Body of pancreas (tissue), 4 donors: ENCODE results near the gene CYP4F12. TPM values are rescaled to one million over a fixed set of nuclear protein-coding genes. Genes with fewer than 3 reads are reported as not detected.

Source experiments
- ATAC-seq: fragments of 150-250 bp; one replicate; pipeline ENCODE4 v1.9.1; 2016
- DNase-seq, 4 donors: peaks; one replicate each; pipeline ENCODE4 v3.0.0-alpha.2; 2019
- H3K27ac ChIP-seq, 4 donors: fragments of 200-600 bp; sonication (generic); 1 replicate in 3 of 4; 2 replicates in 1 of 4; pipeline versions ENCODE4 v1.5.1 to v1.6.1; 2016 to 2019; ENCODE audit warnings: mild to moderate bottlenecking in 1 of 4, mixed read lengths in 1 of 4, moderate library complexity in 1 of 4
- H3K27me3 ChIP-seq, 2 donors: fragments of 200-600 bp; sonication (generic); one replicate each; pipeline ENCODE4 v1.6.0; 2016; ENCODE audit warnings: mild to moderate bottlenecking in 1 of 2
- H3K36me3 ChIP-seq, 2 donors: fragments of 200-600 bp; sonication (generic); replicated peaks in 1 of 2; 2 replicates each; pipeline ENCODE4 v1.5.1; 2016; ENCODE audit warnings: low read depth in 2 of 2; ENCODE audit not compliant: insufficient read depth in 1 of 2
- H3K4me1 ChIP-seq: fragments of 200-600 bp; sonication (generic); one replicate; pipeline ENCODE4 v1.6.0; 2016
- H3K4me3 ChIP-seq, 2 donors: fragments of 200-600 bp; sonication (generic); 1 replicate in 1 of 2; 2 replicates in 1 of 2; pipeline ENCODE4 v1.5.1; 2016 to 2019
- H3K9me3 ChIP-seq, 3 donors: fragments of 200-600 bp; sonication (generic); 1 replicate in 2 of 3; 2 replicates in 1 of 3; pipeline ENCODE4 v1.5.1; 2016
- POLR2A ChIP-seq, 3 donors: fragments of 450-650 bp; IDR thresholded peaks; one replicate each; pipeline ENCODE4 v1.6.1; 2016; ENCODE audit warnings: antibody characterized with exemption in 3 of 3, mild to moderate bottlenecking in 2 of 3
- WGBS, 2 donors: methylation state at CpG; one replicate each; pipeline ENCODE4 v1.1.5; 2017; 5-methylcytosine and 5-hydroxymethylcytosine counted together
- intact Hi-C: fragments of 100-400 bp; cut with DNase I; formaldehyde crosslinking; loops from one replicate; pipeline ENCODE4 v1.15.1; 2023
- total RNA-seq, 2 donors: library from RNA; depleted of rRNA; stranded (reverse); fragments of >200 nt; gene quantifications; one replicate each; pipeline ENCODE4 v1.1.0, GENCODE V29; 2016
- TF ChIP-seq, protein P1 (sequence below), 7 experiments: fragments of 450-650 bp in 4 of 7; fragments of 200-600 bp in 3 of 7; sonication (generic) in 3 of 7; IDR thresholded peaks; one replicate each; pipeline ENCODE4 v1.5.1; 2016 to 2019; ENCODE audit warnings: antibody characterized with exemption in 7 of 7

Gene CYP4F12
- total RNA-seq, 2 donors from 2014 or later: 15.8 TPM; not detected in 1

DNA sequence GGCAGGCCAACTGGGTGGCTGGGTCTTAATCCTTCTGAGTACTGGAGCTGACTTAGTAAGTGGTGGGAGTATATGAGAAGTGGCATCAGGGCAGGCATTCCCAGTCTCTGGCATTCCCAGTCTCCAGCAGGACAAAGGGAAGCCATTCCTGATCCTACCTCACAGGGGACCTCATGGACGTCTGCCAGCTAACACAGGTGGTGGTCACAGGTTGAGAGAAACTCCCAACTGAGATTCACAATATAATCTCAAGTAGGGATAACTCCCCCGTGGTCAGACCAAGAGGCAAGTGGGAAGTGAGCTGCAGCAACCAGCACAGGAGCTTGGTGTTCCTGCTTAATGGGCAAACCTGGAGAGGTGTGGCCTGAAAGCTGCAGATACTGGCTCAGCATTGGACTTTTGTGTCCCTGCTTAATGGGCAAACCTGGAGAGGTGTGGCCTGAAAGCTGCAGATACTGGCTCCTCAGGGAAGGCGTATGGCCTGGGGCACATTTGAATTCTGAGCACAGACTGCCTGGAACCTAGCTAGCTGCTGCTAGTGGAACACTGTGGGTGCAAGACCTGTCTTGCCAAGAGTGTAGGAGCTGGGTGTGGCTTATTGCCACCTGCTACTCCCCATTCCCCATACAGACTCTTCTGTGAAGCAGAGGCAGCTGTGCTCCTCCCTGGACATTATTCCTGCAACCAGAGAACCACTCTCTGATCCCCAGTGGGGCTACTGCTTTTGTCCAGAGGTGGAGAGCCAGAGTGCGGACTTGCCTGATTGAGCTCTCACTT is 29.1 kb downstream of the CYP4F12 start:
- TF ChIP-seq POLR2A (IDR thresholded peaks at IDR 0.05): no peak
- TF ChIP-seq, protein P1, sequence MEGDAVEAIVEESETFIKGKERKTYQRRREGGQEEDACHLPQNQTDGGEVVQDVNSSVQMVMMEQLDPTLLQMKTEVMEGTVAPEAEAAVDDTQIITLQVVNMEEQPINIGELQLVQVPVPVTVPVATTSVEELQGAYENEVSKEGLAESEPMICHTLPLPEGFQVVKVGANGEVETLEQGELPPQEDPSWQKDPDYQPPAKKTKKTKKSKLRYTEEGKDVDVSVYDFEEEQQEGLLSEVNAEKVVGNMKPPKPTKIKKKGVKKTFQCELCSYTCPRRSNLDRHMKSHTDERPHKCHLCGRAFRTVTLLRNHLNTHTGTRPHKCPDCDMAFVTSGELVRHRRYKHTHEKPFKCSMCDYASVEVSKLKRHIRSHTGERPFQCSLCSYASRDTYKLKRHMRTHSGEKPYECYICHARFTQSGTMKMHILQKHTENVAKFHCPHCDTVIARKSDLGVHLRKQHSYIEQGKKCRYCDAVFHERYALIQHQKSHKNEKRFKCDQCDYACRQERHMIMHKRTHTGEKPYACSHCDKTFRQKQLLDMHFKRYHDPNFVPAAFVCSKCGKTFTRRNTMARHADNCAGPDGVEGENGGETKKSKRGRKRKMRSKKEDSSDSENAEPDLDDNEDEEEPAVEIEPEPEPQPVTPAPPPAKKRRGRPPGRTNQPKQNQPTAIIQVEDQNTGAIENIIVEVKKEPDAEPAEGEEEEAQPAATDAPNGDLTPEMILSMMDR (IDR thresholded peaks at IDR 0.05): no peak
- Histone ChIP-seq H3K9me3 (no peaks in the 10 kb centered on the region), H3K4me3 (no peak overlapping the region), H3K36me3 (no peaks in the 10 kb centered on the region), H3K27me3 (no peaks in the 10 kb centered on the region), H3K27ac (no peak overlapping the region), H3K4me1 (no peaks in the 10 kb centered on the region)
- intact Hi-C loops: no loop called here
- ATAC-seq (no peak), DNase-seq (no peak)
- WGBS, 2 donors: 38 to 50% methylated on average over 1 to 4 of the region's 4 CpGs

GRCh38 chr19:15702534-15702930 is 29.6 kb downstream of the CYP4F12 start:
- ATAC-seq (peak; percentile 52), DNase-seq (peak; percentile 50 to 74 (median 70))
- H3K9me3 ChIP-seq: no peaks in the 10 kb centered on the region
- no peak for TF ChIP-seq POLR2A (IDR thresholded peaks at IDR 0.05)
- TF ChIP-seq, protein P1 (IDR thresholded peaks at IDR 0.05): peak in 1 of 7 experiments; percentile 7
- H3K4me1 ChIP-seq: no peaks in the 10 kb centered on the region
- H3K4me3 ChIP-seq: no peak overlapping the region
- intact Hi-C loops: no loop called here
- no peaks in the 10 kb centered on the region for H3K36me3 ChIP-seq
- H3K27me3 ChIP-seq: no peaks in the 10 kb centered on the region
- WGBS, 2 donors: 12% methylated on average over 7 of the region's 7 CpGs; no CpG with 5 or more reads in 1 of the 2 donors
- no peak overlapping the region for H3K27ac ChIP-seq

DNA sequence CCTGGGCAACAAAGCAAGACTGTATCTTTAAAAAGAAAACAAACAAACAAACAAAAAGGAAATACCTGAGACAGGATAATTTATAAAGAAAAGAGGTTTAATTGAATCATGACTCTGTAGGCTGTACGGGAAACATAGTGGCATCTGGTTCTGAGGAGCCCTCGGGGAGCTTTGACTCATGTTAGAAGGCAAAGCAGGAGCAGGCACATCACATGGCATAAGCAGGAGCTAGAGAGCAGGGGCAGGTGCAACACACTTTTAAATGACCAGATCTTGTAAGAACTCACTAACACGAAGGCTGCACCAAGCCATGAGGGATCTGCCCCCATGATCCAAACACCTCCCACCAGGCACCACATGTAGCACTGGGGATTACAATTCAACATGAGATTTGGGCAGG is 41.8 kb downstream of the CYP4F12 start:
- 30% methylated on average over 3 of the region's 3 CpGs for WGBS, 2 donors
- no peaks in the 10 kb centered on the region for H3K27me3 ChIP-seq
- no peaks in the 10 kb centered on the region for H3K36me3 ChIP-seq
- H3K4me3 ChIP-seq: no peak overlapping the region
- H3K27ac ChIP-seq: no peak overlapping the region
- H3K9me3 ChIP-seq: no peaks in the 10 kb centered on the region
- no peaks in the 10 kb centered on the region for H3K4me1 ChIP-seq
- no peak for ATAC-seq
- intact Hi-C loops: no loop called here
- TF ChIP-seq POLR2A (IDR thresholded peaks at IDR 0.05): no peak
- TF ChIP-seq, protein P1 (IDR thresholded peaks at IDR 0.05): no peak
- DNase-seq: no peak

DNA sequence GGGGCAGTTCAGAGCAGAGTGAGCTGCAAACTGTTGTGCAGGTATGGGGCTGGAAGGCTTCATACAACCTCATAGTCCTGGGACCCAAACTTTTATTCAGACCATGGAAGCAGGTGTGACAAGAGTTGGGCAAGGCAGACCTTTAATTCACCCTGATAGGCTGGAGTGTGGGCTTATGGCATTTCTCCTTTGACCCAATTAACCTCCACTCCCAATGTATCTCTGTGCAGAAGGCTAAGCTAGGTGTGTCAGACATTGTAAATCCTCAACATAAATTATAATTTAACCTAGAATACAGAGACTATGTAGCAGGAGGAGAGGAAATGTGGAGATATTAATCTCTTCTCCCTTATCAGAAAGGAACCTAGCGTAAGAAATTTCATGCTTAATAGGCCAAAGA is 42.8 kb downstream of the CYP4F12 start:
- intact Hi-C loops: no loop called here
- ATAC-seq (no peak), DNase-seq (no peak)
- no peak for TF ChIP-seq POLR2A (IDR thresholded peaks at IDR 0.05)
- TF ChIP-seq, protein P1 (IDR thresholded peaks at IDR 0.05): no peak
- H3K27me3 ChIP-seq: no peaks in the 10 kb centered on the region
- H3K27ac ChIP-seq: no peak overlapping the region
- 65 to 70% methylated on average over 1 of the region's 1 CpG for WGBS, 2 donors
- H3K4me3 ChIP-seq: no peak overlapping the region
- H3K4me1 ChIP-seq: no peaks in the 10 kb centered on the region
- H3K36me3 ChIP-seq: no peaks in the 10 kb centered on the region
- no peaks in the 10 kb centered on the region for H3K9me3 ChIP-seq

- H3K36me3 ChIP-seq: no peaks in the 10 kb centered on the region
- no peaks in the 10 kb centered on the region for H3K4me1 ChIP-seq
- DNase-seq (no peak), ATAC-seq (no peak)
- TF ChIP-seq, protein P1 (IDR thresholded peaks at IDR 0.05): no peak
- TF ChIP-seq POLR2A (IDR thresholded peaks at IDR 0.05): no peak
- WGBS, 2 donors: 15 to 17% methylated on average over 5 to 6 of the region's 6 CpGs
- no peaks in the 10 kb centered on the region for H3K27me3 ChIP-seq
- no peak overlapping the region for H3K27ac ChIP-seq
- no peaks in the 10 kb centered on the region for H3K9me3 ChIP-seq
- H3K4me3 ChIP-seq: no peak overlapping the region
- intact Hi-C loops: no loop called here
Measured at GRCh38 chr19:15717809-15718208, 44.9 kb downstream of the CYP4F12 start.
